Measurements from ENCODE around the gene GREM2.

GREM2 gene

DNA sequence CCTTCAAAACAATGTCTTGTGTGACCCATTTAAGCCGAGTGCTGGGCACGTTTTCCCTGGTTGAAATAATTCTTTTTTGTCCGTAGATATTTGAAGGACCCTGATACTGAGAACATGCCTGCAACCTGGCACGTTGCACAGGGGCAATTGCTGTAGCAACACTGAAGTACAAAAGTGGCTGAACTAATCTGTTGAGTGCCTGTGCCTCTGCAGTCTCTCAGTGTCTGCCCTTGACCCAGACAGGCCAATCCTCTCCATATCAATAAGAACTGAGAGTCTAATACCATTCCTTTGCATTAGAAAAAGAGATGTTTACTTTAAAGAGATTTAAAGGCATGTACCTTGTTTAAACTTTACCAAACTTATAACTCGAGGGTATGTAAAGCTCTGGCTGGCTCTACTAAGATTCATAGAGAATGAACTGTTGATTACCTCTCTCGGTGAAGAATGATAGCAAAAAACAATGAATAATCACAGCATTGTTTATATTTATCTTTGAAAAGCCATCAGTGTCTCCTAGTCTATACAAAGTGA lies 2.4 kb downstream of the GREM2 start:
- DNase-seq, result no peak

DNA sequence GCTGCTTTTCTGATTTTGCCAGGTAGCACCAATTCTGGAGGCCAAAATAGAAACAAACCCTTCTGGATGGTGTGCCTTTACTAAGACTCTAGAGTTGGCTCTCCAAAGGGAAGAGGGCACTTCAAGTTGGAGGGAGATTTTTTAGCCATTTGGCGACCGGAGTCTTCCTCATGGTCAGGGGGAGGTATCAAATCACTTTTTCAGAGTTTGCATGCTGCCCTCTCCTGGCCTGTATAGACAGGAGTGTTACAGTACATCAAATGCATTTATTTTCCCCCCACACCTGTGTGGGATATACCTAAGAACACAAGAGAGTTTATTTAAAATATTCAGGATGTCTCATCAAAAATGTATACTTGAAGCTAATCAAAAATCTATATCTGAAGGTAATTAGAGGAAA lies 3.2 kb downstream of the GREM2 start:
- DNase-seq, result no peak

DNA sequence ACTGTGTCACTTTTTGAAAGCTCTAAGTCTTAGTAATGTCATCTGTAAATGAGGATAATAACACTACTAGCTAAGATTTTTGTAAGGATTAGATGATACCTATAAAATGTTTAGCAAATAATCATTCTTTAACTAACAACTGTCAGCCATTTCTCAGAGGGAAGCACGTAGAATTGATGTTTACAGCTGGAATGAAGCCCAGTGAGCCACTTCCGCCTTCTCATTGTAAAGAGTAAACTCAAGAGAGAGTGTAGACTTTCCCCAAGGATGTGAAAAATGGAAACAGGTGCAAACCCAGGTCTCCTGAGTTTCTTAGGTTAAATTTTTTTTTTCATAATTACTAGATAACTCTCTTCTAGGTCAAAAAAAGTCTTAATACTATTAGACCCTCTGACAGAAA lies 4.9 kb downstream of the GREM2 start:
- DNase-seq, result no peak

DNA sequence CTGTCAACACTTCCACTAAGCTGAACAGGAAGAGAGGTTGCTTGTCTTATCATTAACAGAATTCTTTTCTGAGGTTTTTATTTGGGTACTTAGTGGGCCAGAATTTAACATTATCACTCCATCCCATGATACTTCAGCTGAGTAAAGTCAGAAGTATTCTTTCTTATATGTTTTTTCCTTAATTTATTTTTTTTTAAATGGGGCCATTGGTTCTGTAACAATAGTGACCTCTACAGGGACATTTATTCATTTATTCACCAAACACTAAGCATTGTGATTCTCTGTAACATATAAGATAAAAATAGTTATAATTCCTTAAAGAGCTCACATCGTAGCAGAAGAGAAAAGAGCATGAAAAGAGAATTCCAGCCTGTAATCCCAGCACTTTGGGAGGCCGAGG lies 9.8 kb downstream of the GREM2 start:
- no peak for DNase-seq

DNA sequence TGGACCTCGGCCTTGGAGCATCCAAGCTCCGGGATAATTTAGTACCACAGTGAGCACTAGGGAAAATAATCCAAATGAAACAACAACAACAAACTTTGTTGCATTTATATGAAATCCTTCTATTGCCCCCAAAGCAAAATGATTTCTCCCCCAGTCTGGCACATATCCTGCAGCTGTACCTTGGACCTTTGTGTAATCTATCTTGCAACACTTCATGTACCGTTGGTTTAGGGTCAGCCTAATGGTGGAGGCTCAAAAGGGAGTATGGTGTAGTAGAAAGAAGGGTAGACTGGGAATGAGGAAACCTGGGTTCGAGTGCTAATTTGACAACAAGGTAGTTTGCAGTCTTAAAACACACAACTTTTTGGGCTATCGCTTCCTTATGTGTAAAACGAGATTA lies 12.1 kb downstream of the GREM2 start:
- DNase-seq, result no peak

DNA sequence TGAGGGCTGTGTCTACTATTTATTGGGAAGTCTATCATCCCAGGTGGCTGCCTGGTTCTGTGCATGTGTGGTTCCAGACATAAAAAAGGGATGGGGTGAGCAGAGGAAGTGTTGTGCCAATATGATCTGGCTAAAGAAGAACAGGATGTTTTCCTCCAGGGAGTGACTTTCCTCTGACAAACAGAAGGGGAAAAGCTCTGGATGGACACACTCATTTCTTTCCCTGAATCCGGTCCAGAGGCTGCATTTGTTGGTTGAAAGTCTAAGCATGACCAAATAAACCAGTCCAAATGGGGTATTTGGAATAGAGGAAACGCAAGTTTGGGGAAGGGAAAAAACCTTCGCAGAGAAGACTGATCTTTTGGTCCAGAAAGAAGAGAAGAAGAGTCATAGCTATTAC lies 12.7 kb downstream of the GREM2 start:
- DNase-seq, result no peak

DNA sequence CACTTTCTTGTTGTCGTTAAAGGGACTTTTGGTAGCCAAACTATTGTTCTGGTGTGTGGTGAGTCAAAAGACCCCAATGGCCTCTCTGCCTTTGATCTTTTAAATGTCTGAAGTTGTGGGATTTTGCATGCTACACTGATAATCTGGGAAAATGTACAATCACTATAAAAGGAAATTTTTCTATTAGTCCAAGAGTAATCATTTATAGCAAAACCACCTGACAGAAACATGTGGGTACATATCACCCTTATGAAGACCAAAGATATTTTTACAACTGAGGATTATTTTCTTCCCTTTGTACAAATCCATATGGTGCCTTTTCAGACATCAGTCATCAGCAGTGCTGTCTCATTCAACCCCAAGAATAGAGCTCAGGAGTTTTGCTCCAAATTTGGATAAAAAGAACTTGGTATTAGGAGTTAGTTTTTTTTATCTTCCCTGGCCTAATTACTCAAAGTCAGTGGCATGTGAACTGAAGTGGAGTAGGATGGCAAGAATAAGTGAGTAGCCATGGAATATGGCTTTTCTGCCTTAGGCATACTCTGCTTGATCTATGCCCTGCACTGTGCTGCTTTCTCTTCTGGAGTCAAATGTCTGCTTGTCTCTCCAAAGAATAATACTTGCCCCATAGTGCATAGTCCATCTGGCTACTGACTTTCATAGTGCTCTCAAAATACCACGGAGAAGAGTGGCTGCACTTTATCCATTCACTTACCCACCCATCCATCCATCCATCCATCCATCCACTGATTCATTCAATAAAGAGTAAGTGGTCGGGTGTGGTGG lies 13.5 kb downstream of the GREM2 start:
- DNase-seq, result no peak

DNA sequence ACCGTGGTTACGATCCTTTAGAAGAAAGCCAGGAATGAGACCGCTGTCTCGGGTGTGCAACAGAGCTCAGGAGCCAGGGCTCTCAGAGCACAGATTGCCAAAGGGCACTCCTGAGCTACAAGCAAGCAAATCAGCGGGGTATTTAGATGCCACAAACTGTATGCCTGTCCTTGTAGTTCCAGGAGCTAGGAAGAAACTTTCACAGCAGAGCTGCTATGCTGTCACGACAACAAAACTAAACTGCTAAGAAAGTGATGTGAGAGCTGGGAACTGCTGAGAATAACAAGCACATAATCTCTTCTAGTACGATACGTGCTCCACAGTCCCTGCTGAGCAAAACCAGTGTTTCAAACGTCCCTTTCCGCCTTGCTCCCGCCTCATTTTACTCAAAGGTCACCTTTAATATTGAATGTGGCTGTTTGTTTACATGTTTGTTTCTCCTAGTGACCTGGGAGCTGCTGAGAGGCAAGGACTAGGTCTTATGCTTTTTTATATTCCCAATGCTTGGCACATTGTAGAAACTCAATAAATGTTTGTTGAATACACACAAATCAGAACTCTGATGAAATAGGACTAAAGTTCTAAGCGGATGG lies 14.7 kb downstream of the GREM2 start:
- DNase-seq, result no peak

DNA sequence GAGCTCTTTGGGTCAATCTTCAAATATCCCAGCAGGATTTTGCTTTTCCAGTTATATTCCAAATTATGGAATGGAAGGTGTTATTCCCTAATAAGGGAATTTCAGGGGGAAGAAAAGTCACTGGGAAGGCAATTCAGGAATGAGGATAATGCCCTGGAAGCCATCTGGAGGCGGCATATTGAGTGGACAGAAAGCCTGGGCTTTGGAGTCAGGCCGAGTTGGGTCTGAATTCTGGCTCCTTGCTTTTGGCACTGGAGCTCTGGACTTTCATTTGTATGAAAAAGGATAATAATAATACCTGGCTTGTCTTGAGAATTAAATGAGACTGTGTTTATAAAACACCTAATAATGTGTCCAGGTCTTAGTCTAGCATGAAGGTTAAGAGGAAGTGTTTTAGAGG lies 16.5 kb downstream of the GREM2 start:
- DNase-seq, result no peak

DNA sequence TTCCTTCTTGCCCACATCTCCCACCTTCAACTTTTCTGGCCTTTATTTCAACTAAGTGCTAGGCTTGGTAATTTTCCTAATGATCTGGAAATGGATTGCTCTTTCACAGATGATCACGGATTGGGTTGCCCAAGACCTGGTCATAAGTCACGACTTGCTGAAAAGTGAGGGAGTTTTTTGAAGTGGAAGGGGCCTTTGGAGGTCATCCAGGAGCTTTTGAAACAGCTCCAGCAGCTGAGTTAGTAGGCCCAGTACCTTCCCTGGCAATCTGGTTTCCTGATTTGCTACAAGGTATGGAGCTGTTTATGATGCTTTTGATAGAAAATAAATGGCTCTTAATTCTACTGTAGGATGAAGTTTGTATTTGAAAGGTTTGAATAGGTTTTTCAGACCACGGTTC lies 20.4 kb downstream of the GREM2 start:
- DNase-seq, result no peak

DNA sequence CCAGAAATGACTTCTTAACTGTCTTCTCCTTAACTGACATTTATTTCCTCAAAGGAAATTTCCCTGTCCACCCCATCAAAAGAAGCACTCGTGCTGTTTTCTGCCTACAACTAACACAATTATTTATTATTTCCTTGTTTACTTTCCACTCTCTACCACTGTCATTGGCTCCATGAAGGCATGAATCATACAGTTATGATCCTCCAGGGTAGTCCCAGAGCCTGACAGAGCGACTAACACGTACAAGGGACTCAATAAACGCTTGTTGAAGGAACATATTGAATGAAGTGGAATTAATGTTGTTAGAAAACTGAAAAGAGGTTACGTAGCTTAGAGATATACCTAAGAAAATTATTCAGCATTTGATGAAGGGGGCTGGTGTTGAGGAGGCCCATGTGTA lies 20.9 kb downstream of the GREM2 start:
- no peak for DNase-seq

DNA sequence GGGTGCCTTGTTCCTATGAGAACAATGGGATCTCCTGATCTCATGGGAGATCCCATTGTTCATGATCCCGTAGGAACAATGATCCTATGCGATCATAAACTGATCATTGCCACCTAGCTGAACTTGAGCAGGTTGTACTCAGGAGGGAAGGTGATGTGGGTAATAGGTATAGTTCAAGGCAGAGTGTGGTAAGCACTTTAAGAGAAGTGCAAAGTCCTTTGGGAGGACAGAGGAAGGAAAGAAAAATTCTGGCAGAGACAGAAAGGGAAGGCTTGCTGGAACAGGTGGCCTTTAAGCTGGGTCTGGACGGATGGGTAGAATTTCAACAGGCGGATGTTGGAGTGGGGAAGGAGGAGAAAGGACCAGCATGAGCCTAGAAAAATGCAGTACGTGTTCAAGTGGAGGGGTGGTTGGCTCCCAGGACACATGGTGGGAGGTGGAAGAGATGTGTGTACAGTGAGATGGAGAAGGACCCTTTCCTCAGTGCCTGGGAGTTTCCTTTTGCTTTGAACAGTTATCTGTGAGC lies 22.3 kb downstream of the GREM2 start:
- no peak for DNase-seq

DNA sequence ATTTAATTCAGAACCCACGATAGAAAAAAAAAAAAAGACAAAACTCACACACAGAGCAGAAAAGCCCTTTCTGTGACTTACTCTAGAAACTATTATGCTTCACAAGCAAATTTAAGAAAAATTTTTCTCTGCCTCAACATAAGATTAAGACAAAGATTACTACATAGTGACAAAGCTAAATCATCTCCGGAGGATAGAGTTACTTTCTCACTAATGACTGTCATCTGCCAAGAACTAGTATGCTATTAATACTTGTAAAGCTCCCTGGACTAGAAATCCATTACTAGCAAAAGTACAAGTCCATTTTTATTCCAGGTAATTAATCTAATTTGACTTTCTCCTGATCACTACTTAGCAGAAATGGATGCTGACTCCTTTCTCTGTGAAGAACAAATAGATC lies 25.9 kb downstream of the GREM2 start:
- DNase-seq, result no peak

DNA sequence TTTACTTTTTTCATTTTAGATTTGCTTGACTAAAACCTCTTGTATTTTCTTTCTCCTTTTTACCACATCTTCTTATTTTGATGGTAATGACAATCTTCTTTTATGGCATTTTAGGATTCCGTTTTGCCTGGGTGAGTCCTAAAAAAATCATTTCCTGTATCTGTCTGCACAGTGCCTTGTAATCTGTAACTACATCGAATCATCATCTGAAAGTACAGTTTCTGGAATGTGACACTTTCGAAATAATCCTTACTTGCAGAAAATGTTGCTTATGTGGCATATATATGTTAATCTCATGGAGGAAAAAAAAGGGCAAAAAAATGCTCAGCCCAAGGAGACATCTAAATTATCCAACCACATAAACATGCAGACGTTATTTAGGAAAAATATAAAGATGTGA lies 29.0 kb downstream of the GREM2 start:
- DNase-seq, result no peak

DNA sequence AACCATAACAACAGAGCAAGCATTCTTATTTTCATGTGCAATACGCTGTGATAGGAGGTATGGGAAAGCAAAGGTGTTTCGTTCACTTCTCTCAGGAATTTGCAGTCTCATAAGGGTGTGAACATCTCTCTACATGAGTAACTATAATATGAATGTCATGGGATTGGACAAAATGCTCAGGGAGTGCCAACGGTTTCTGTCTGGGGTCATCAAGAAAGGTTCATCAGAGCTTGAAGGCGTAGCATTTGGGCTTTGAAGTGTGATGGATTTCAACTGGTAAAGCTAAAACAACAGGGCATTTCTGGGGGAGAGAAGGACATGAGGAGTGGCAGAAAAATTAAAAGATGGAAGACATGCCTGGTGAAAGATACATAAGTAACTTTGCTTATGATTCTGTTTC lies 32.4 kb downstream of the GREM2 start:
- no peak for DNase-seq

DNA sequence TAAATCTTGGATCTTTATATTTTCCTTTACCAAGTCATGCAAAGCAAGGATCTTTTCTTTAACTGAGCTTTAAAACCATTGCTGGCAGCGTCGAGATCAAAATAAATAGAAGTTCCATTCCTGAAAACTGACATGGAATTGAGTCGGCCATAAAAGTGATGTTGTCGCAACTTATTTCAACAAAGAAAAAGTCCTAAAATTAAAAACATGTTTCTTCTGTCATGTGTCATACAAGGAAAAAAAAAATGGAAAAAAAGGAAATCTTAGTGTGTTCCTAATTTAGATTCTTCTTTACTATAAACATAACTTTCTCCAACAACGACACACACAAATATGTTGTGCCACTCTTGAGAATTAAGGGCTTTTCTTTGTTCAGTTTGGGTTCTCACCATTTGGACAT lies 34.9 kb downstream of the GREM2 start:
- DNase-seq, result no peak

DNA sequence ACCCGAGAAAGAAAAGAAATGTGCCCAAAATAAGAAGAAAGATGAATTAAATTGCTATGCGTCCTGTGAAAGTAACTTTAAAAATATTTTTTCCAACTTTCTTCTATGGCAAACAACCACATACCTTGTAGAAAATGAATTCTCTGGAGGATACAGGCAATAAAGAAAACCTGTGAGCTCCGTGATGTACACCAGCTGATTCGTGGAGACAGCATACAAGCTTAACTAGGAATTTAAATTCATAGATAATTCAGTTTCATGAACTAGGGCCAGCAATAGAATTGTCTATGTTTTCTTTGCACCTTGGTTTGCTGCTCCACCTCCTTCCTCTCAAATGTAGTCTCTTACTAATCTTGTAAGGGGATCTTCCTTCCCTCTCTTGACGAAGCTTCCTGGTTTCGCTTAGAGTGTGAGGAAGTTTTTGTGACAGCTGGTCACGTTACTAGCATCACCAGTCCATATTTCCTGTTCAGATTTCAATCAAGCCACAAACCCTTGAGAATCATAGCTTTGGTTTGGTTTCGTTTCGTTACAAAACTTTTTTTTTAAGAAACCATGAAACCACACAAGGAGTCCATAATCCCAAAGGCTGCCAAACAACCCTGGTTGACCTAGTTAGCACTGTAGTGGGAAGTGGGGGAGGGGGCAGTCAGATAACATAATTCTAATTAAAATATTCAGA lies 35.8 kb downstream of the GREM2 start:
- DNase-seq, result peak; percentile 33 to 73 (median 40)

DNA sequence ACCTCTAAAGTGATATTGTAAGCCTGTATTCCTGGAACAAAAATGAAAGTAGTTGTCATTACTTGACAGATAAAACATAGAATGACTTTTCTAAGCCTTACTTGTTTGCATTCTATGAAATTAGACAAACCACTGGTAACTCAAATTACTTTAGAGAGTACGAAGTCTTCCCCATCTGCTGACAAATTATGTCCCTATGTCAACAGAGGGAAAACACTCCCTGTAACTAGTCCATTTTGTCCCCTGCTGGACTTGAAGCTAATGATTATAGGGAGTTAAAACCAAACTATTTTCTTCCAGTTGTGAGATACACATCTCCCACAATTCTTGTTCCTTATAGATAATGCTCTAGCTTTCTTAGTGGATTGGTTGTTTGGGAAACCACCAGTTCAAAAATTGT lies 39.6 kb downstream of the GREM2 start:
- no peak for DNase-seq

DNA sequence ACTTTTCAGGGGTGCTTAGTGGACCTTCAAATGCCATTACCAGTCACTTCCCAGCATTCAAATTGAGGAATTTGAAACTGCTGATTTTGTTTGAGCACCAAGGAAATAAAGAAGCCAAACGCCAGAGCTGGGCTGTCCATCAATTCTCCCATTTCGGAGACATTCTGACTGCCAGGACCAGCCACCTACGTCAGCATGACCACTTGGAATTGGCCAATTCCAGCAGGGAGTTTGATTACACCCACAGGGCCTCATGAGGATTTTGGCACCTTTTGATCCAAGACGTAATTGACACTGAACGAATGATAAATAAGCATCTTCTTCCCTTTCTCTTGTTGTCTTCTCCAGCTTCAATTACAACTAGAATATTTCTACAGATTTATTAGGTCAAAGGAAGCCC lies 40.2 kb downstream of the GREM2 start:
- no peak for DNase-seq

DNA sequence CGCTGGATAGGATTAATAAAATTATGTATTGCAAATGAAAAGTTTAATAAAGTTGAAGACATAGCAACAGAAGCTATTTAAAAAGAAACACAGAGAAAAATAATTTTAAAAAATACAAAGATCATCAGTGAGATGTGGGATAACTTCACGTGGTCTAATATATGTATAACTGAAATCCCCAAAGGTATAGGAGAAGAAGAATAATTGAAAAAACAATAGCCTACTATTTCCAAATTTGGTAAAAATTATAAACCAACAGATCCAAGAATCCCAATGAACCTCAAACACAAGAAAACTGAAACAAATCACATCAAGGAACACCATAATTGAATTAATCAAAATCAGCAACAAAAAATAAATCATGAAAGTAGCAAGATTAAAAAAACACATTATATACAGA lies 44.9 kb downstream of the GREM2 start:
- no peak for DNase-seq

DNA sequence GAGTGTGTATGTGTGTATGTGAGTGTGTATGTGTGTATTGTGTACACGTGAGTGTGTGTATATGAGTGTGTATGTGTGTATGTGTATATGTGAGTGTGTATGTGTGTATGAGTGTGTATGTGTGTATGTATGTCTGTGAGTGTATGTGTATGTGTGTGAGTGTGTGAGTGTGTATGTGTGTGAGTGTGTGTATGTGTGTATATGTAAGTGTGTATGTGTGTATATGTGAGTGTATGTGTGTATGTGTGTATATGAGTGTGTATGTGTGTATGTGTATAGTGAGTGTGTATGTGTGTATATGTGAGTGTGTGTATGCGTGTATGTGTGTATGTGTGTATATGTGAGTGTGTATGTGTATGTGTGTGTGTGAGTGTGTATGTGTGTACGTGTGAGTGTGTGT lies 49.2 kb downstream of the GREM2 start:
- DNase-seq, result no peak

DNA sequence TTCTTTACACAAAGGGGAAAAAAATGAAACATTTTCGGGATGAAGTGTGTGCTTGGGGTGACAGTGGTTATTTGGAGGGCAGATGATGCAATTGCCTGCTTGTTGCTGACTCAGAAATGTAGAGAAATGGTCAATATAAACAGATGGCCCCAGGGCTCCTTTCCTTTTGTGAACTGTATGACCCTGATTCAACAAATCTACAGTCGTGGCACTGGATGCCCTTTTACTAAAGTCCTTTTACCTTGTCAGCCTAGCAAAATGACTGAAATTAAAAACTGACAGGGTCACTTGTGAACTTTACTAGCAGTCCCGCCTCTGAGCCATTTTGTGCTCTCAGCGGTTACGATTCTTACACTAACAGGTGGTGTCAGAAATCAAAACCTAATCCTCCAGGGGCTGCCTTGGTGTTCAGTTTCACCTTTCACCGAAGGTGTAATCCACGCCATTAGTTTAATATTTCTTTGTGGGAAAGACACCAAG lies 49.8 kb downstream of the GREM2 start:
- no peak for DNase-seq

DNA sequence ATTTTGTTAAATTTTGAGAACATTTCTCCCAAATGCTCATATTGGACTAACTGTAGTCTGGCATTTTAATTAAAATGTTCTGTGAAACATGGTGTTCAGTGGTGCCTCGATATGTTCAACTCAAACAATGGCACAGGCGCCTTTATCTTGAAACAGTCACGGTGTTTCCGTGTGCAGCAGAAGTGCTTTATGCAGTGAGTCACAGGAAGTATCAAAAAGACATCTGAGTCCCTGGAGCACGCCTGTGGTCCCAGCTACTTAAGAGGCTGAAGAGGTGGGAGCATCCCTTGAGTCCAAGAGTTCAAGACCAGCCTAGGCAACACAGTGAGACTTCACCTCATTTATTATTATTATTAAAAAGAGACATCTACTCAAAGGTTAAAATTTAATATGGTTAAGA lies 52.2 kb downstream of the GREM2 start:
- no peak for DNase-seq

DNA sequence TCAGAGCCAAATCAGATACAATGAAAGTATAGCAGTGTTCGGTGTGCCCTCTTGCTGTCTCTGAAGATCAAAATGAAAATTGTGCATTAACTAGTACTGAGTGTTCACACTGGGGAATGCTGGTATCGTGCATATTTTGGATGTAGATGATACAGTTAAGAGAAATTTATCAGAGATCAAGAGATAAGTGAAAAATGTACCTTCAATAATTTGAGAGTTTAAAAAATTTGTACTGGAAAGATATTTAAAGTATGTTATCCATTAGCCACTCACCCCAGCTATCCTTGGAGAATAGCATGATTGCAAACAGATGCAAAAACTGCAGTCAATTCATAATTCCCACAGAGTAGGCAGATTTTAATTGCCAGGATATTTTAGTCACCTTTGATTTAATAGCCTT lies 56.4 kb downstream of the GREM2 start:
- DNase-seq, result no peak
